Activated CD8-positive, alpha-beta memory T cell treated with anti-CD3 and anti-CD28 coated beads, Interleukin-2, amount 50 U/mL, for 1 hour (primary cell): ENCODE measurements around the gene SYNJ2.

Source experiments
- DNase-seq: peaks from one replicate; pipeline ENCODE4 v3.0.0-alpha.2; 2020; ENCODE audit errors: extremely low read depth

Gene SYNJ2

GRCh38 chr6:158041788-158042187 lies 60.1 kb downstream of the SYNJ2 start:
- DNase-seq, result no peak

- no peak for DNase-seq
Measured at GRCh38 chr6:158042245-158042798, 60.7 kb downstream of the SYNJ2 start.

GRCh38 chr6:158043008-158043407 lies 61.3 kb downstream of the SYNJ2 start:
- no peak for DNase-seq

GRCh38 chr6:158043586-158044524 lies 62.2 kb downstream of the SYNJ2 start:
- no peak for DNase-seq

- no peak for DNase-seq
Measured at GRCh38 chr6:158044525-158044888, 62.8 kb downstream of the SYNJ2 start.

- no peak for DNase-seq
Measured at GRCh38 chr6:158046201-158047126, 64.8 kb downstream of the SYNJ2 start.

GRCh38 chr6:158047127-158047518 lies 65.5 kb downstream of the SYNJ2 start:
- DNase-seq, result peak; percentile 42

GRCh38 chr6:158047563-158048323 lies 66.1 kb downstream of the SYNJ2 start:
- DNase-seq, result no peak

GRCh38 chr6:158048589-158048988 lies 66.9 kb downstream of the SYNJ2 start:
- no peak for DNase-seq

GRCh38 chr6:158049055-158050028 lies 67.7 kb downstream of the SYNJ2 start:
- no peak for DNase-seq

GRCh38 chr6:158050107-158050735 lies 68.6 kb downstream of the SYNJ2 start:
- DNase-seq, result no peak

- DNase-seq, result no peak
Measured at GRCh38 chr6:158050955-158051354, 69.3 kb downstream of the SYNJ2 start.

- DNase-seq, result no peak
Measured at GRCh38 chr6:158051968-158052367, 70.3 kb downstream of the SYNJ2 start.

- DNase-seq, result no peak
Measured at GRCh38 chr6:158053377-158054313, 72.0 kb downstream of the SYNJ2 start.

- no peak for DNase-seq
Measured at GRCh38 chr6:158056355-158056754, 74.7 kb downstream of the SYNJ2 start.

GRCh38 chr6:158056804-158057203 lies 75.1 kb downstream of the SYNJ2 start:
- no peak for DNase-seq

GRCh38 chr6:158057213-158057987 lies 75.7 kb downstream of the SYNJ2 start:
- DNase-seq, result no peak

- no peak for DNase-seq
Measured at GRCh38 chr6:158058171-158058651, 76.5 kb downstream of the SYNJ2 start.
